Measurements from ENCODE around the gene TLE1.

DNA sequence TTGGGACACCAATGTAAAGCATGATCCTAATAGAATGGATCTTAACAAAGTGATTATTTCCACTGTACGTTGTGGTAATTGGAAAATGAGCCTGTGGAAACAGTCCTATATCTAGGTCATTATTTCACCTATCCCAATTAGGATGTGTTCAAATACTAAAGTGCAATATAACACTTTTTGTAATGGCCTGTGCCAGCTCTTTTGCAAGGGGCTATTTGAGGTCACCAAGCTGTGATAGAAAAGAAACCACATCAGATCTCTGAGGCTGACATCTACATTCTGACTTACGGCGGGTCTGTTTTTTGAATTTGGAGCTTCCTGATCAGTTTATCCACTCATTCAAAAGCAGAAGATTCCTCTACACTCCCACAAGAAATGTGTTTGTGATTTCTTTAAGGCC, 150.0 kb downstream of the TLE1 start:
- TF ChIP-seq, protein P1, sequence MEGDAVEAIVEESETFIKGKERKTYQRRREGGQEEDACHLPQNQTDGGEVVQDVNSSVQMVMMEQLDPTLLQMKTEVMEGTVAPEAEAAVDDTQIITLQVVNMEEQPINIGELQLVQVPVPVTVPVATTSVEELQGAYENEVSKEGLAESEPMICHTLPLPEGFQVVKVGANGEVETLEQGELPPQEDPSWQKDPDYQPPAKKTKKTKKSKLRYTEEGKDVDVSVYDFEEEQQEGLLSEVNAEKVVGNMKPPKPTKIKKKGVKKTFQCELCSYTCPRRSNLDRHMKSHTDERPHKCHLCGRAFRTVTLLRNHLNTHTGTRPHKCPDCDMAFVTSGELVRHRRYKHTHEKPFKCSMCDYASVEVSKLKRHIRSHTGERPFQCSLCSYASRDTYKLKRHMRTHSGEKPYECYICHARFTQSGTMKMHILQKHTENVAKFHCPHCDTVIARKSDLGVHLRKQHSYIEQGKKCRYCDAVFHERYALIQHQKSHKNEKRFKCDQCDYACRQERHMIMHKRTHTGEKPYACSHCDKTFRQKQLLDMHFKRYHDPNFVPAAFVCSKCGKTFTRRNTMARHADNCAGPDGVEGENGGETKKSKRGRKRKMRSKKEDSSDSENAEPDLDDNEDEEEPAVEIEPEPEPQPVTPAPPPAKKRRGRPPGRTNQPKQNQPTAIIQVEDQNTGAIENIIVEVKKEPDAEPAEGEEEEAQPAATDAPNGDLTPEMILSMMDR (IDR thresholded peaks at IDR 0.05), result no peak
- TF ChIP-seq EP300 (IDR thresholded peaks at IDR 0.05) (no peak), POLR2A (IDR thresholded peaks at IDR 0.05; ENCODE audit: low read depth) (no peak)
